Endothelial cell of umbilical vein (primary cell): ENCODE measurements around the gene PDAP1. TPM values are rescaled to one million over a fixed set of nuclear protein-coding genes. Genes with fewer than 3 reads are reported as not detected.

Experiments
- BruUV-seq: library from RNA; stranded (reverse); fragments of 400-500 nt; replicated peaks from 2 replicates; lab custom pipeline; 2021; lab: Mats Ljungman, UMichigan
- CTCF ChIA-PET: fragments of 300-600, 350-600 bp; sonication (Branson Sonifier 250); formaldehyde crosslinking; loops from one replicate; lab custom pipeline; 2021; ENCODE audit warnings: antibody characterized with exemption, inconsistent platforms; lab: Charles Lee
- POLR2A ChIA-PET: fragments of 300-600, 350-600 bp; sonication (Branson Sonifier 250); formaldehyde crosslinking; loops from one replicate; lab custom pipeline; 2021; ENCODE audit warnings: antibody characterized with exemption, inconsistent platforms; lab: Charles Lee
- DNase-seq: peaks from one replicate; pipeline ENCODE4 v3.0.0-alpha.2; 2011; ENCODE audit warnings: low read depth, low spot score
- FAIRE-seq: peaks from 2 replicates; lab custom pipeline; 2011; peaks lifted over from hg19 to GRCh38; lab: Jason Lieb, UNC
- H2AFZ ChIP-seq: 2 replicates; pipeline ENCODE4 v1.6.0; 2012; ENCODE audit warnings: low read depth, low read length, control low read depth, inconsistent platforms
- H3K27ac ChIP-seq: 2 replicates; pipeline ENCODE4 v1.5.1; 2011; ENCODE audit warnings: low read depth, mild to moderate bottlenecking, control low read depth, low read length, moderate library complexity; ENCODE audit not compliant: insufficient read depth
- H3K27me3 ChIP-seq, 2 experiments: 2 replicates each; pipeline versions ENCODE4 v1.6.0 to v1.6.1; 2011; ENCODE audit warnings: low read length in 2 of 2, mixed read lengths in 1 of 2; ENCODE audit not compliant: control insufficient read depth in 2 of 2, insufficient read depth in 2 of 2
- H3K36me3 ChIP-seq, 2 experiments: 2 replicates in 1 of 2; 3 replicates in 1 of 2; pipeline ENCODE4 v1.5.1; 2011; ENCODE audit warnings: low read length in 2 of 2, mild to moderate bottlenecking in 1 of 2, moderate library complexity in 1 of 2; ENCODE audit not compliant: control insufficient read depth in 2 of 2, insufficient read depth in 2 of 2; ENCODE audit errors: extremely low read depth in 1 of 2
- H3K4me1 ChIP-seq: 3 replicates; pipeline ENCODE4 v1.5.1; 2011; ENCODE audit warnings: mild to moderate bottlenecking, low read length; ENCODE audit not compliant: control insufficient read depth, insufficient read depth; ENCODE audit errors: extremely low read depth
- H3K4me2 ChIP-seq: 2 replicates; pipeline ENCODE4 v1.6.1; 2011; ENCODE audit warnings: low read length, control low read depth, mixed read lengths; ENCODE audit not compliant: insufficient read depth
- H3K4me3 ChIP-seq, 3 experiments: fragments of 200-600 bp in 1 of 3; sonication (generic), shearing (Covaris generic) in 1 of 3; replicated peaks in 1 of 3; 2 replicates each; pipeline ENCODE4 v1.5.1; 2011 to 2016; ENCODE audit warnings: control low read depth in 3 of 3, low read length in 3 of 3, mild to moderate bottlenecking in 2 of 3, inconsistent platforms in 1 of 3, low read depth in 1 of 3, moderate library complexity in 1 of 3; ENCODE audit not compliant: insufficient read depth in 1 of 3
- H3K79me2 ChIP-seq: 2 replicates; pipeline ENCODE4 v1.6.0; 2012; ENCODE audit warnings: low read length, inconsistent platforms; ENCODE audit not compliant: control insufficient read depth, insufficient read depth
- H3K9ac ChIP-seq: replicated peaks from 2 replicates; pipeline ENCODE3; 2011; ENCODE audit warnings: low read length, control low read depth; ENCODE audit not compliant: insufficient read depth; ENCODE audit errors: extremely low read depth
- H3K9me1 ChIP-seq: replicated peaks from 3 replicates; pipeline ENCODE4 v1.6.0; 2011; ENCODE audit warnings: mild to moderate bottlenecking, low read length; ENCODE audit not compliant: control insufficient read depth, insufficient read depth; ENCODE audit errors: extremely low read depth
- H3K9me3 ChIP-seq: replicated peaks from 2 replicates; pipeline ENCODE4 v1.5.1; 2012; ENCODE audit warnings: low read length, inconsistent platforms; ENCODE audit not compliant: control insufficient read depth, insufficient read depth
- H4K20me1 ChIP-seq: replicated peaks from 2 replicates; pipeline ENCODE3; 2011; ENCODE audit warnings: mild to moderate bottlenecking, low read length; ENCODE audit not compliant: control insufficient read depth, insufficient read depth; ENCODE audit errors: extremely low read depth
- CTCF ChIP-seq, 2 donors: IDR thresholded peaks; 1 replicate in 1 of 2; 2 replicates in 1 of 2; pipeline ENCODE4 v1.5.1; 2011; ENCODE audit warnings: low read length in 2 of 2, mild to moderate bottlenecking in 2 of 2, moderate library complexity in 2 of 2, control low read depth in 1 of 2, inconsistent platforms in 1 of 2, low read depth in 1 of 2; ENCODE audit not compliant: insufficient read depth in 1 of 2; ENCODE audit errors: extremely low read depth in 1 of 2
- EZH2 ChIP-seq: IDR thresholded peaks from 2 replicates; pipeline ENCODE4 v1.6.1; 2012; ENCODE audit warnings: borderline replicate concordance, low read depth, mild to moderate bottlenecking, moderate library complexity, low read length, inconsistent platforms; ENCODE audit not compliant: severe bottlenecking
- FOS ChIP-seq: IDR thresholded peaks from 2 replicates; pipeline ENCODE4 v1.6.1; 2011; ENCODE audit warnings: mild to moderate bottlenecking, low read length, moderate library complexity, borderline replicate concordance; ENCODE audit not compliant: insufficient read depth
- GATA2 ChIP-seq: IDR thresholded peaks from 2 replicates; pipeline ENCODE4 v1.7.0; 2011; ENCODE audit warnings: low read depth, mild to moderate bottlenecking, moderate library complexity, mixed read lengths, low read length; ENCODE audit not compliant: insufficient read length, insufficient read depth
- JUN ChIP-seq: IDR thresholded peaks from 2 replicates; pipeline ENCODE4 v1.6.1; 2011; ENCODE audit warnings: borderline replicate concordance, low read depth; ENCODE audit not compliant: insufficient read length, insufficient read depth
- MAX ChIP-seq: IDR thresholded peaks from 2 replicates; pipeline ENCODE4 v1.6.1; 2011; ENCODE audit not compliant: insufficient read depth, insufficient read length
- MYC ChIP-seq: IDR thresholded peaks from one replicate; pipeline ENCODE4 v1.6.1; 2011; ENCODE audit warnings: mild to moderate bottlenecking, low read depth, low read length
- POLR2A ChIP-seq: IDR thresholded peaks from 2 replicates; pipeline ENCODE4 v1.6.1; 2012; ENCODE audit warnings: low read depth, mild to moderate bottlenecking, control low read depth, low read length
- POLR2AphosphoS5 ChIP-seq: IDR thresholded peaks from 2 replicates; pipeline ENCODE4 v1.6.1; 2012; ENCODE audit warnings: low read depth, mild to moderate bottlenecking, control low read depth, low read length, moderate library complexity; ENCODE audit not compliant: insufficient read depth
- dilution Hi-C: fragments of 300-500 bp; cut with MboI; formaldehyde crosslinking; loops from one replicate; pipeline ENCODE4 v1.15.0; 2019; ENCODE audit warnings: low sequenced_read_pairs; ENCODE audit not compliant: extremely low pct_ligation_motif_present
- intact Hi-C: fragments of 100-400 bp; cut with micrococcal nuclease; formaldehyde crosslinking; loops from one replicate; pipeline ENCODE4 v1.10.0; 2022
- polyA plus RNA-seq, 4 experiments: library from polyadenylated mRNA; depleted of rRNA in 3 of 4; stranded (reverse) in 3 of 4; unstranded in 1 of 4; fragments of >200 nt; gene quantifications; 2 replicates each; pipeline versions ENCODE4 v1.2.1 to v1.2.3, GENCODE V29; 2011 to 2012; ENCODE audit warnings: missing spikeins in 1 of 4
- total RNA-seq: library from RNA; stranded (reverse); gene quantifications from 2 replicates; pipeline ENCODE4 v1.2.3, GENCODE V29; 2021

Gene PDAP1
- total and polyA plus RNA-seq, 2 donors (not counting 3 experiments of a cell fraction or from before 2014, with no cell fraction given) = 32.6 to 150 TPM

- Histone ChIP-seq H3K4me3 (no peak overlapping the region), H3K36me3 (peaks cover 24 to 46% of the 10 kb centered on the region in 2 experiments), H3K9ac (no peak overlapping the region), H2AFZ (no peak overlapping the region), H3K4me1 (peaks cover 16% of the 10 kb centered on the region), H4K20me1 (no peaks in the 10 kb centered on the region), H3K4me2 (peak overlapping the region; percentile 21), H3K9me3 (no peaks in the 10 kb centered on the region), H3K9me1 (no peaks in the 10 kb centered on the region), H3K79me2 (peaks cover 5% of the 10 kb centered on the region), H3K27me3 (no peaks in the 10 kb centered on the region), H3K27ac (no peak overlapping the region)
- FAIRE-seq (no peak), DNase-seq (no peak)
- dilution Hi-C loops (no loop called here), intact Hi-C loops (loop anchor here (2.0 kb wide), 1 partner anchor 13 kb away; no protein-coding TSS in a partner anchor)
- no TSS peak for BruUV-seq
- TF ChIP-seq MYC = no peak
- no peak for TF ChIP-seq GATA2
- TF ChIP-seq EZH2 = no peak
- TF ChIP-seq POLR2AphosphoS5 = no peak
- TF ChIP-seq FOS = no peak
- CTCF ChIA-PET = interaction anchor here (0.9 to 3.7 kb wide), 2 partner anchors 9 to 27 kb away, joined by 3 to 11 read pairs; no protein-coding TSS in a partner anchor
- POLR2A ChIA-PET = interaction anchor here (0.7 kb wide), 1 partner anchor 452 kb away, joined by 3 read pairs; no protein-coding TSS in a partner anchor
Observed at GRCh38 chr7:99392046-99392445, 16.4 kb downstream of the PDAP1 start.

GRCh38 chr7:99390941-99391602 lies 17.3 kb downstream of the PDAP1 start:
- no peak for FAIRE-seq
- DNase-seq = no peak
- Histone ChIP-seq H3K9me3 (no peaks in the 10 kb centered on the region), H3K4me3 (no peak overlapping the region), H3K9ac (no peak overlapping the region), H3K36me3 (peaks cover 28 to 54% of the 10 kb centered on the region in 2 experiments), H3K4me1 (peaks cover 16% of the 10 kb centered on the region), H3K4me2 (no peak overlapping the region), H3K79me2 (peaks cover 11% of the 10 kb centered on the region), H3K27ac (no peak overlapping the region), H4K20me1 (no peaks in the 10 kb centered on the region), H3K9me1 (no peaks in the 10 kb centered on the region), H3K27me3 (no peaks in the 10 kb centered on the region), H2AFZ (no peak overlapping the region)
- dilution Hi-C loops = no loop called here
- intact Hi-C loops = no loop called here
- ChIA-PET CTCF (interaction anchor here (3.7 kb wide), 1 partner anchor 26 kb away, joined by 11 read pairs; no protein-coding TSS in a partner anchor), POLR2A (interaction anchor here (0.7 kb wide), 1 partner anchor 451 kb away, joined by 3 read pairs; no protein-coding TSS in a partner anchor)
- TF ChIP-seq POLR2AphosphoS5 (no peak), JUN (no peak), EZH2 (no peak), POLR2A (no peak), MAX (no peak), MYC (no peak), GATA2 (no peak), FOS (no peak), CTCF (IDR thresholded peaks at IDR 0.05; ENCODE audit: extremely low read depth in 1 of 2, insufficient read depth in 1 of 2, low read depth in 1 of 2, low read length in 2 of 2) (no peak)
- BruUV-seq = no TSS peak
